SK-N-MC (cell line): ENCODE data around the gene SLC35E3.

ENCODE experiments used
- EZH2 ChIP-seq: fragments of 200-600 bp; sonication (generic); IDR thresholded peaks from one replicate; pipeline ENCODE4 v1.6.1; 2017; ENCODE audit warnings: antibody characterized with exemption
- POLR2AphosphoS5 ChIP-seq: IDR thresholded peaks from 2 replicates; pipeline ENCODE4 v1.6.1; 2012; ENCODE audit warnings: mild to moderate bottlenecking, low read depth, low read length, borderline replicate concordance

GRCh38 chr12:68824597-68825250 is 78.7 kb downstream of the SLC35E3 start:
- TF ChIP-seq POLR2AphosphoS5 (no peak), EZH2 (no peak)
